NCI-H1092 (cell line): ENCODE measurements around the gene MSANTD4.
"Not testable (repeated sequence)": the region's sequence is repeated elsewhere in the genome, so short reads cannot be mapped to it uniquely, and the experiment has no call there.

Source experiments
- DNase-seq: peaks from one replicate; lab custom pipeline; 2025; lab: John Stamatoyannopoulos, UW

MSANTD4 gene

GRCh38 chr11:106014035-106014434 lies 8.0 kb downstream of the MSANTD4 start:
- no peak for DNase-seq

- no peak for DNase-seq
These were observed 9.3 kb downstream of the MSANTD4 start for GRCh38 chr11:106012744-106013143.

GRCh38 chr11:106011481-106011880 lies 10.6 kb downstream of the MSANTD4 start:
- DNase-seq, result no peak

GRCh38 chr11:106003094-106003493 lies 18.9 kb downstream of the MSANTD4 start:
- DNase-seq, result not testable (repeated sequence)

GRCh38 chr11:106001304-106002012 lies 20.6 kb downstream of the MSANTD4 start:
- no peak for DNase-seq

- no peak for DNase-seq
These were observed 30.2 kb downstream of the MSANTD4 start for GRCh38 chr11:105991888-105992287.

- DNase-seq, result no peak
These were observed 32.9 kb downstream of the MSANTD4 start for GRCh38 chr11:105989124-105989523.

GRCh38 chr11:105988197-105988596 lies 33.8 kb downstream of the MSANTD4 start:
- DNase-seq, result no peak

- DNase-seq, result no peak
These were observed 35.5 kb downstream of the MSANTD4 start for GRCh38 chr11:105986554-105986953.

GRCh38 chr11:105979997-105980703 lies 41.9 kb downstream of the MSANTD4 start:
- DNase-seq, result no peak

- DNase-seq, result no peak
These were observed 46.9 kb downstream of the MSANTD4 start for GRCh38 chr11:105975128-105975527.

- DNase-seq, result no peak
These were observed 52.3 kb downstream of the MSANTD4 start for GRCh38 chr11:105969756-105970155.

GRCh38 chr11:105968021-105968697 lies 53.9 kb downstream of the MSANTD4 start:
- no peak for DNase-seq

- peak; percentile 51 for DNase-seq
These were observed 61.5 kb downstream of the MSANTD4 start for GRCh38 chr11:105960252-105961245.
